T47D (cell line): Measurements from ENCODE around the gene OR13J1.
A peak's percentile ranks its signal among the peaks of the same experiment; 100 is the strongest.
"Not testable (repeated sequence)": the region's sequence is repeated elsewhere in the genome, so short reads cannot be mapped to it uniquely, and the experiment has no call there.

Source experiments
- DNase-seq, 2 experiments: peaks; one replicate each; pipeline versions ENCODE4 v3.0.0 to v3.0.0-alpha.2; 2011 to 2012; ENCODE audit warnings: low read depth in 1 of 2, low spot score in 1 of 2
- JUND ChIP-seq: IDR thresholded peaks from 2 replicates; pipeline ENCODE4 v1.6.1; 2012; ENCODE audit warnings: low read depth
- in situ Hi-C: cut with HindIII; loops from 2 replicates; pipeline ENCODE4 v1.10.0; 2016; ENCODE audit warnings: low sequenced_read_pairs, low pct_unique_long_range_greater_than_20kb

The OR13J1 gene

DNA sequence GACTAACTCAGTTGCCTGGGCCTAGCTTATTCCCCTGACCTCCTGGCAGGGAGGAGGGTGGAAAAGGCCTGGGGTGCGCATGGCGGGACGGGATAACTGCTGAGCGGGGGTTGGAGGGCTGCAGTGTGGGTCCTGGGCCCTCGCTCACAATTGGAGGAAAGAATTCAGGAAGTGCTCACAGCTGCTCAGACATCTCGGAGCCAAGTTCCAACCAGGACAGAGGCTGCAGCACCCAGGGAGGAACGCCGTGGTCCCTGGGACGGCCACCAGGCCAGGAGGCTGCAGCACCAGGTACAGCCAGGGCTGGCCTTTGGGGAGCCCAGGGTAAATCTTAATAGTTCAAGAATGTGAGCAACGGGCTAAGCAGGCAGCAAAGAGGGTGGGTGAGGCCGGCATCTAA lies 39.1 kb upstream of the OR13J1 start, which contains the start of gene SPAAR:
Gene SPAAR (plus strand): TSS at position 217 of the 400 bp plus-strand sequence. CDS start 974 bp downstream, outside the sequence.
- no peak for DNase-seq
- in situ Hi-C loops: no loop called here
- TF ChIP-seq JUND: no peak

DNA sequence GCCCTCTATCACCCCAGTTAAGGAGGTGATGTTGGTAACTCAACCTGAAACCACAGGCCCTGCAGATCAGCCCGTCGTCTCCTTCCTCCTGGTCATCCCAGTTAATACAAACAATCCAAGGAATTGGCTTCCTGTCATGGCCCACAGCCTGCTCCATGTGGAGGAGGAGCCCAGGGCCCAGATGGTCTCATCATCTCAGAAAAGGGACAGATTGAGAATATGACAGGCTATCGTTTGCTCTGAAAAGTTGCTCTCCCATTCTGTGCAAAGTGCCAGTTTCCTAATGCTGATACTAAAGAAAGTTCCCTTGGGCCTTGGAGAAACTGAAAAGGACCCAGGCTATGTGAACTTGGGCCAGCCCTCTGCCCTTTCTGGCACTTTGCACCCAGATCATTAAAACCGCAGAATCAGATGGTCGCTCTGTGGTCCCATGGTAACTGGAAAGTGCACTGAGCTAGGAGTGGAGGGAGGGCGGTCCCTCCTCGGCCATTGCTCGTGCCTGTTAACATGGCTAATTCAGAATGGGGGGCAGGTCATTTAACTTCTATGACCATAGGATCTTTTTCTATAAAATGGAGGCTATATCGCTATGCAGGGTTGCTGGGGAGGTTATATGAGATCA lies 38.4 kb upstream of the OR13J1 start:
- in situ Hi-C loops: no loop called here
- DNase-seq: no peak
- no peak for TF ChIP-seq JUND

DNA sequence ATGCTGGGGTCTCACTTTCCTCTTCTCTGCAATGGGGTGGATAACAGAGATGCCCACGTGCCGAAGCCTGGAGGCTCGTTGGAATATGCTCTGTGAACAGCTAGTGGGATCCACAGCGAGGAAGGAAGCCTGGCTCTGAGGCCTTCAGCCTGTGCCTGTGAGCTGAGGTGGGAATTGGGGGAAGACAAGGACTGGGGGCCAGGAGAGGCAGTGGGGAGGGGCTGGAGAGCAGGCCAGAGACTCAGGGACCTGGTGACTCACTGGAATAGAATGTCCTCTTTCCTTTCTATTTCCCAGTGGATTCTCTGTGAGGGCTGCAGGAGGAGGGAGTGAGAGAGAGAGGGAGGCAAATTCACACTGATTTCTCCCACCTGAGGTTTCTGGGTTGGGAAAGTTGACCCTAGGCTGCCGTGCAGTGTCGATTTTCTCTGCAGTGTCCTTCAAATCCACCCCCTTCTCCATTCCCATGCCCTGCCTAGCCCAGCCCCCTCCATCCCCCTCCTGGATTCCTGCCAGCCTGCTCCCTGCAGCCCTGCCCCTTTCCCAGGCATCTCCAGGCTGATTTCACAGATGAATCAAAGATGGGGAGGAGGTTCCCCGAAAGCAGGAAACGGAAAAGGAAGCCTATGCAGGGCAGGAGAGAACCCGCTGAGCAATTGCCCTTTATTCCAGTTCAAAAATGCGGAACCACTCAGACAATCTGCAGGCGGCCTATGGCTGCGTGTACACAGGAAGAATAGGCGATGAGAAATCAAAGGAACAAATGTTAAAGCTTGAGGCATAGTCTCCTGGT lies 37.7 kb upstream of the OR13J1 start:
- TF ChIP-seq JUND: no peak
- DNase-seq: no peak

DNA sequence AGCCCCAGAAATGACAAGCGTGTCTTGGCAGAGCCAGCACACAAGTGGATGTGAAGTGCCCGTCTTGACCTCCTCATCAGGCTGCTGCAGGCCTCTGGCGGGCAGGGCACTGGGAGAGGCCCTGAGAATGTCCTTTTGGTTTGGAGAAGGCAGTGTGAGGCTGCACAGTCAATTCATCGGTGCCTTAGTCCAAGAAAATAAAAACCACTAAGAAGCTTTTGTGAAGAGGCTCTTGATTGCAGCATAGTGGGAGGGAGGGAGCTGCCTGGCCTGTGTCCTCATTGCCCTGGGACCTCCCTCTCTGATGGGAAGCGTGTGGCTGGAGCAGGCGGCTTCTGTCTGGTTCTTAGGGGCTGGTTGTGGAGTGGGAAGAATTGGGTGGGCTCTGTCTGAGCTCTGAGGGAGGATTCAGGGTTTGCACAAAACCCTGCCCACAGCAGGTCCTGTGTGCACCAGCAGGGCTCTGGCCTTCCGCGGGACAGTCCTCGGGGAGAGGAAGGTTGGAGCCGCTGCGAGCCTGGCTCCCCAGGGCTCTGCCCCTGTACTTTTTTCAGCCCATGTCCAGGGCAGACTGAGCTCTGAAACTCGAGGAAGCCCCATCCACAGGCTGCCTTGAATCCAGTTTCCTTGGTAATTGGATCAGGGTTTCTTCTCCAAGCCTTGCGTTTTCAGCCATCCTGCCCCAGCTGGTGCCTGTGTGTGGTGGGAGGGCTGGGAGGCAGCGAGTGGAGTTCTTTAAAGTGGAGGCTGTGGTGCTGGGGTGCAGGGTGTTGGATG lies 36.9 kb upstream of the OR13J1 start:
- in situ Hi-C loops: no loop called here
- DNase-seq: no peak
- no peak for TF ChIP-seq JUND

More for the DNA sequence above, 37.7 kb upstream of the OR13J1 start:
- in situ Hi-C loops: no loop called here

DNA sequence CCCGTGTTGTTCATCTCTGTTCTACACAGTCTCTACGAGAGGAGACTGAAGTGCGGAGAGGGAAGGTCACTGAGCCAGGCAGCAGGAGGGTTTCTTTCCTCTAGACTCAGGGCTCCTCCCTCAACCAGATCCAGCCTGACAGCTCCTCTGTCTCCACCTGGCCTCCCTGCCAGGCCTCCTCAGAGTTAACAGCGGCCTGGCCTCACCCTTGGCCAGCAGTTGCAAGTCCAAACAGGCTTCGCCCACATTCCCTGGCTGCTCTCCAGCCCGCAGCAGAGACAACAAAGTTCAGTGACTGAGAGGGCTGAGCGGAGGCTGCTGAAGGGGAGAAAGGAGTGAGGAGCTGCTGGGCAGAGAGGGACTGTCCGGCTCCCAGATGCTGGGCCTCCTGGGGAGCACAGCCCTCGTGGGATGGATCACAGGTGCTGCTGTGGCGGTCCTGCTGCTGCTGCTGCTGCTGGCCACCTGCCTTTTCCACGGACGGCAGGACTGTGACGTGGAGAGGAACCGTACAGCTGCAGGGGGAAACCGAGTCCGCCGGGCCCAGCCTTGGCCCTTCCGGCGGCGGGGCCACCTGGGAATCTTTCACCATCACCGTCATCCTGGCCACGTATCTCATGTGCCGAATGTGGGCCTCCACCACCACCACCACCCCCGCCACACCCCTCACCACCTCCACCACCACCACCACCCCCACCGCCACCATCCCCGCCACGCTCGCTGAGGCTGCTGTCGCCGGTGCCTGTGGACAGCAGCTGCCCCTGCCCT lies 35.9 kb upstream of the OR13J1 start, which contains the start of gene HRCT1:
Gene HRCT1 (plus strand): TSS at position 291 of the 768 bp plus-strand sequence. CDS start 86 bp downstream, at position 377.
- peak; percentile 47 to 90 for DNase-seq
- no peak for TF ChIP-seq JUND
- in situ Hi-C loops: no loop called here

DNA sequence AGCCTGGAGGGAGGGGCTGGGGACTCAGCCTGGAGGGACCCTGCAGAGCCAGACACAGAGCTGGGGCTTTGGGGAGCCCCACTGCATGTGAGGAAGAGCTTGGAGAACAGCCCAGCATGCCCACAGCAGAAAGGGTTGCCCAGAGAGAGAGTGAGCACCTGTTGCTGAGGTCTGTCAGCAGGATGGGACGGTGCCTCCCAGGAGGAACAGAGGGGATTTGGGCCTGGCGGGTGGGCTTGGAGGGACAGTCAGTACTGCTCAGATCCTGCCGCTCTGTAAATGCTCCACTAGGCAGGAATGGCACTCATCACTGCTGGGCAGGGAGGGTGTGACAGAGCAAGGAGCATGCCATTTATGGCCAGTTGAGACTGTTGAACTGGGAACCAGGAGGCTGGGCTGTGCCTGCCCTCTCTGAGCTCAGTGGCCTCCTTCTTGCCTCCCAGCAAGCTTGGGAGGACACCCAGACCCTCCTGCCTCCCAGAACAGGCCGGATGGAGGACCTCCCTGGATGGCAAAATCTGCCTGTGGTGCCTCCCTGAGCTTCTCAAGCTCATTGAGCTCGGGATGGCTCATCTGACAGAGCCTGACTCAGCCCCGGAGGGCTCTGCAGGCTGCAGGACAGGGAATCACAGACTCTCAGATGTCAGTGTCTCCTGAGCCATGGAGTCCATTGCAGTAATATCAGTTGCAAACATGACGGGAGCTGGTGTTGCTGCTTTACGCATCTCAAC lies 35.0 kb upstream of the OR13J1 start:
- in situ Hi-C loops: no loop called here
- no peak for DNase-seq
- TF ChIP-seq JUND: no peak

DNA sequence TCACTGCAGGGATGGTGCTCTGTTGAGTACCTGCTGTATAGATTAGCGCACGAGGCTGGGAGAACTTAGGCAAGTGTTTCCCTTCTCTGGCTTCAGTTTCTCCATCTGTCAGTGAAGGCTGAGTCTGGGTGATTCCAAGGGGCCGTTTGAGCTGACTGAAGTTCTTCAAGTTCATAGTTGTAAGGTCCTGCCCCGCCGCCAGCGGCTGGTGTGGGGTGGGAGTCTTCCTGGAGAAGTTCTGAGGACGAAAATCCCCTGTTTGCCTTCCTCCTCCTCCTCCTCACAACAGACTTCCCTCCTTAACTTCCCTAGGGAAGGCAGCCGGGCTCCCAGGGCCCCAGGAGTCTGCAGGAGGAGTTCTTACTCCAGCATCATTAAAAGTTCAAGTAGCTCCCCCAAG lies 34.1 kb upstream of the OR13J1 start:
- in situ Hi-C loops: no loop called here
- DNase-seq: no peak
- no peak for TF ChIP-seq JUND

DNA sequence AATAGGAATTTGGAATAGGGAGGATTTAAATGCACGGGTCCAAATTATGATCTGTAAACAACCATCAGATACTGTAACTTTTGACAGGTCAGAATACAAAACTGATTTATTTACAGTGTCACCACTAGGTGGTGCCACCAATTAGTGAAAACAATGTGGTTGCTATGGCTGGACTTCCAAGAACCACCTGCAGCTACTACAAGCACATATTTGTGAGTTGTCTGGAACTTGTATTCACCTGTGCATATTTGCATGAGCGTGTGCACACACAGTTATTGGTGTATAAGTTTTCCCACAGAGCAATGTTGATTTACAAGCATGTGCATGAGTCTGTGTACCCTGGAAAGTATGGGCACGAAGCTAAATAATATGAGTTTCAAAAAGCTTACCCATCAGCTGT lies 32.8 kb upstream of the OR13J1 start:
- TF ChIP-seq JUND: no peak
- peak; percentile 39 to 82 for DNase-seq
- in situ Hi-C loops: no loop called here

DNA sequence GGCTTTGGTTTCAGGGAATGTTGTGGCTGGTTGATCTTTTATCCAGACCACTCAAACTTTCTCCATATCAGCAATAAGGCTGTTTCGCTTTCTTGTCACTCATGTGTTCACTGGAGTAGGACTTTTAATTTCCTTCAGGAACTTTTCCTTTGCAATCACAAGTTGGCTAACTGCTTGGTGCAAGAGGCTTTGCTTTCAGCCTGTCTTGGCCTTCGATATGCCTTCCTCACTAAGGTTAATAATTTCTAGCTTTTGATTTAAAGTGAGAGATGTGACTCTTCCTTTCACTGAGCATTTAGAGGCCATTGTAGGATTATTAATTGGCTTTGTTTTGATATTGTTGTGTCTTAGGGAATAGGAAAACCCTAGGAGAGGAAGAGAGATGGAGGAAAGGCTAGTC lies 28.8 kb upstream of the OR13J1 start:
- DNase-seq: no peak
- in situ Hi-C loops: no loop called here
- no peak for TF ChIP-seq JUND

DNA sequence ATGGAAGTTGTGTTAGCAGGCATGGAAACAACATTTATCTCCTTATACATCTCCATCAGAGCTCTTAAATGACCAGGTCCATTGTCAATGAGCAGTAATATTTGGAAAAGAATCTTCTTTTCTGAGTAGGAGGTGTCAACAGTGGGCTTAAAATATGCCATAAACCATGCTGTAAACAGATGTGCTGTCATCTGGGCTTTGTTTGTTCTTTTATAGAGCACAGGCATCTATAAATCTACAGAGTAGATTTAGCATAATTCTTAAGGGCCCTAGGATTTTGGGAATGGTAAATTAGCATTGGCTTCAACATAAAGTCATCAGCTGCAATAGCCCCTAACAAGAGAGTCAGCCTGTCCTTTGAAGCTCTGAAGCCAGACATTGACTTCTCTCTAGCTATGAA lies 28.1 kb upstream of the OR13J1 start:
- no peak for TF ChIP-seq JUND
- no peak for DNase-seq
- in situ Hi-C loops: no loop called here

DNA sequence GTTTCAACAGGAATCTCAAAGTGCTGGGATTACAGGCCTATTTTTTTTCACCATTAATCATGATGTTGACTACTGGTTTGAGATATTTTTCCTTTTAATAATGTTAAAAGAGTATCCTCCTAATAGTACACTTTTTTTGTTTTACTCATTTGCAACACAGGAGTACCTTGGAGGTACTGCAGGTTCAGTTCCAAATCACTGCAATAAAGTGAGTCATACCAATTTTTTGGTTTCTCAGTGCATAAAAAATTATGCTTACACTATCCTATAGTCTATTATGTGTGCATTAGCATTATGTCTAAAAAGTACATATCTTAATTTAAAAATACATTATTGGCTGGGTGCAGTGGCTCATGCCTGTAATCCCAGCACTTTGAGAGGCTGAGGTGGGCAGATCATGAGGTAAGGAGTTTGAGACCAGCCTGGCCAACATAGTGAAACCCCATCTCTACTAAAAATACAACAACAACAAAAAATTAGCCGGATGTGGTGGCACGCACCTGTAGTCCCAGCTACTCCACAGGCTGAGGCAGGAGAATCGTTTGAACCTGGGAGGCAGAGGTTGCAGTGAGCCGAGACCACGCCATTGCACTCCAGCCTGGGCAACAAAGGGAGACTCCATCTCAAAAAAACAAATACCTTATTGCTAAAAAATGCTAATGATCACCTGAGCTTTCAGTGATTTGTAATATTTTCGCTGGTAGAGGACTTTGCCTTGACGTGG lies 27.3 kb upstream of the OR13J1 start:
- in situ Hi-C loops, DNase-seq: not testable (repeated sequence)

DNA sequence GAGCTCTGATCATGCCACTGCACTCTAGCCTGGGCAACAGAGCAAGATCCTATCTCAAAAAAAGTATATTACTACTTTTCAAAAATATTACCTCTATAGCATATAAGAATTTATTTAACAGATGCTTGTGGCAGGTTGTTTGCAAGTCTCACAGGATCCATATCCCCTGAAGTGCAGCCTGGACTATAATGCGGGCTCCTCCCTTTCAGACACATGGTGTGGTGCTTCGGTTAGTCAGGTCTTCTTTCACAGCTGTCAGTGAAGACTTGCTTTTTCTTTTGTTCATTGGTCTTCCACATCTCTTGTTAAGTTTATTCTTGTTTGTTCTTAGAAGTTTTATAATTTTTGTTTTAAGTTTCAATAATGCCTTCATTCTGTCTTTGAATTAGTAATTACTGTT lies 26.4 kb upstream of the OR13J1 start:
- in situ Hi-C loops: no loop called here
- TF ChIP-seq JUND: no peak
- no peak for DNase-seq
